ENCODE data around the gene EFCAB14.
"Not testable (repeated sequence)": the region's sequence is repeated elsewhere in the genome, so short reads cannot be mapped to it uniquely, and the experiment has no call there.

The EFCAB14 gene

GRCh38 chr1:46655848-46656247, 63.1 kb downstream of the EFCAB14 start:
- H3K4me3 ChIP-seq (ENCODE audit: low read depth, low read length): no peak overlapping the region

- not testable (repeated sequence) for H3K4me3 ChIP-seq (ENCODE audit: low read depth, low read length)
Observed at GRCh38 chr1:46654698-46655097, 64.2 kb downstream of the EFCAB14 start.

- no peak overlapping the region for H3K4me3 ChIP-seq (ENCODE audit: low read depth, low read length)
Observed at GRCh38 chr1:46654012-46654411, 64.9 kb downstream of the EFCAB14 start.

GRCh38 chr1:46653405-46653958, 65.4 kb downstream of the EFCAB14 start:
- H3K4me3 ChIP-seq (ENCODE audit: low read depth, low read length): no peak overlapping the region

GRCh38 chr1:46652321-46653100, 66.4 kb downstream of the EFCAB14 start:
- H3K4me3 ChIP-seq (ENCODE audit: low read depth, low read length): no peak overlapping the region

- H3K4me3 ChIP-seq (ENCODE audit: low read depth, low read length): not testable (repeated sequence)
Observed at GRCh38 chr1:46651152-46651551, 67.8 kb downstream of the EFCAB14 start.

- H3K4me3 ChIP-seq (ENCODE audit: low read depth, low read length): no peak overlapping the region
Observed at GRCh38 chr1:46650491-46650890, 68.4 kb downstream of the EFCAB14 start.

- H3K4me3 ChIP-seq (ENCODE audit: low read depth, low read length): no peak overlapping the region
Observed at GRCh38 chr1:46649764-46650163, 69.2 kb downstream of the EFCAB14 start.

GRCh38 chr1:46647611-46648010, 71.3 kb downstream of the EFCAB14 start:
- H3K4me3 ChIP-seq (ENCODE audit: low read depth, low read length): no peak overlapping the region

GRCh38 chr1:46646844-46647243, 72.1 kb downstream of the EFCAB14 start:
- H3K4me3 ChIP-seq (ENCODE audit: low read depth, low read length): no peak overlapping the region

GRCh38 chr1:46646331-46646730, 72.6 kb downstream of the EFCAB14 start:
- H3K4me3 ChIP-seq (ENCODE audit: low read depth, low read length): no peak overlapping the region

GRCh38 chr1:46645815-46646214, 73.1 kb downstream of the EFCAB14 start:
- H3K4me3 ChIP-seq (ENCODE audit: low read depth, low read length): no peak overlapping the region

- no peak overlapping the region for H3K4me3 ChIP-seq (ENCODE audit: low read depth, low read length)
Observed at GRCh38 chr1:46643368-46643775, 75.5 kb downstream of the EFCAB14 start.

GRCh38 chr1:46642115-46642680, 76.7 kb downstream of the EFCAB14 start:
- no peak overlapping the region for H3K4me3 ChIP-seq (ENCODE audit: low read depth, low read length)

GRCh38 chr1:46639547-46639946, 79.4 kb downstream of the EFCAB14 start:
- no peak overlapping the region for H3K4me3 ChIP-seq (ENCODE audit: low read depth, low read length)

GRCh38 chr1:46638921-46639320, 80.0 kb downstream of the EFCAB14 start:
- H3K4me3 ChIP-seq (ENCODE audit: low read depth, low read length): no peak overlapping the region

- H3K4me3 ChIP-seq (ENCODE audit: low read depth, low read length): no peak overlapping the region
Observed at GRCh38 chr1:46637444-46638083, 81.3 kb downstream of the EFCAB14 start.

- H3K4me3 ChIP-seq (ENCODE audit: low read depth, low read length): no peak overlapping the region
Observed at GRCh38 chr1:46635205-46635604, 83.7 kb downstream of the EFCAB14 start.

GRCh38 chr1:46630719-46631118, 88.2 kb downstream of the EFCAB14 start:
- no peak overlapping the region for H3K4me3 ChIP-seq (ENCODE audit: low read depth, low read length)
